ENCODE data around the gene PIP5KL1. TPM values are rescaled to one million over a fixed set of nuclear protein-coding genes. Genes with fewer than 3 reads are reported as not detected.

Gene PIP5KL1
- polyA plus RNA-seq, 3 donors = 0.31 to 0.57 (median 0.39) TPM

DNA sequence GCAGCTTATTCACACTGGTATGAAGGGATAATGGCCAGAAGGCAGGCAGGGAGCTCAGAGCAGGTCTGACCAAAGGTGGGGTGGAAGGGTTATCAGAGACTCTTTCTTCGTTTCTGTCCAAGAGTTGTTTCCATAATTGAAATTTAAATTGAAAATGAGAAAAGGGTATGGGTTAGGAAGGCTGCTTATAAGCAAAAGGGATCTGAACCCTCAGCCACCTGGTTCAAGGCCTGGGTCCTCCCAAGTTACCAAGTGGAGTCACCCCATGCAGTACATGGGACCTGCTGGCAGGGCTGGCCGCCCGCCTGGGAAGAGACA is 32.4 kb upstream of the PIP5KL1 start:
- Histone ChIP-seq H3K9ac (ENCODE audit: insufficient read depth, low read length, poor library complexity, severe bottlenecking) (no peak overlapping the region), H3K9me3 (replicated peaks in 1 of 2; ENCODE audit: control insufficient read depth in 1 of 2, insufficient read depth in 1 of 2, low read length in 2 of 2) (no peaks in the 10 kb centered on the region), H3K79me2 (ENCODE audit: insufficient read depth, low read length) (no peaks in the 10 kb centered on the region), H3K36me3 (replicated peaks in 1 of 2; ENCODE audit: control insufficient read depth in 1 of 2, insufficient read depth in 2 of 2, low read length in 2 of 2) (no peaks in the 10 kb centered on the region), H3K27ac (ENCODE audit: low read depth in 1 of 2, low read length in 2 of 2) (no peak overlapping the region), H3K4me1 (ENCODE audit: control insufficient read depth in 1 of 2, insufficient read depth in 2 of 2, low read length in 2 of 2) (peaks cover 13 to 22% of the 10 kb centered on the region in 2 donors), H3K27me3 (ENCODE audit: control insufficient read depth in 2 of 2, insufficient read depth in 2 of 2, low read length in 2 of 2) (no peaks in the 10 kb centered on the region), H3K4me2 (replicated peaks; ENCODE audit: extremely low read depth, low read length, poor library complexity, severe bottlenecking) (no peak overlapping the region), H3K4me3 (replicated peaks in 1 of 3; ENCODE audit: low read depth in 2 of 3, low read length in 3 of 3) (no peak overlapping the region), H4K20me1 (ENCODE audit: insufficient read depth, low read length) (no peaks in the 10 kb centered on the region), H2AFZ (ENCODE audit: insufficient read depth, low read depth, low read length, poor library complexity, severe bottlenecking) (no peak overlapping the region)
- peaks cover 27% of the 10 kb centered on the region for H3K4me1 Mint-ChIP-seq
- H3K9me3 Mint-ChIP-seq = peaks cover 0 to 4% (median 0%) of the 10 kb centered on the region in 7 donors
- H3K36me3 Mint-ChIP-seq = no peaks in the 10 kb centered on the region
- intact Hi-C loops (cut with micrococcal nuclease) = no loop called here
- no peak overlapping the region for H3K4me3 Mint-ChIP-seq
- no peak for TF ChIP-seq CTCF (IDR thresholded peaks at IDR 0.05)
- H3K27ac Mint-ChIP-seq = no peak overlapping the region
- no peak for DNase-seq
- 83% methylated on average over 2 of the region's 3 CpGs for WGBS (ENCODE audit: insufficient coverage)
- H3K27me3 Mint-ChIP-seq (ENCODE audit: low read depth in 3 of 3) = peaks cover 2 to 9% (median 4%) of the 10 kb centered on the region in 3 donors

GRCh38 chr9:127962278-127962677 is 31.7 kb upstream of the PIP5KL1 start:
- no peak overlapping the region for H3K4me3 Mint-ChIP-seq
- 0% methylated on average over 1 of the region's 3 CpGs for WGBS (ENCODE audit: insufficient coverage)
- Histone ChIP-seq H3K4me3 (replicated peaks in 1 of 3; ENCODE audit: low read depth in 2 of 3, low read length in 3 of 3) (no peak overlapping the region), H3K27ac (ENCODE audit: low read depth in 1 of 2, low read length in 2 of 2) (no peak overlapping the region), H3K79me2 (ENCODE audit: insufficient read depth, low read length) (no peaks in the 10 kb centered on the region), H4K20me1 (ENCODE audit: insufficient read depth, low read length) (no peaks in the 10 kb centered on the region), H3K4me2 (replicated peaks; ENCODE audit: extremely low read depth, low read length, poor library complexity, severe bottlenecking) (no peak overlapping the region), H3K27me3 (ENCODE audit: control insufficient read depth in 2 of 2, insufficient read depth in 2 of 2, low read length in 2 of 2) (no peaks in the 10 kb centered on the region), H3K36me3 (replicated peaks in 1 of 2; ENCODE audit: control insufficient read depth in 1 of 2, insufficient read depth in 2 of 2, low read length in 2 of 2) (no peaks in the 10 kb centered on the region), H3K9ac (ENCODE audit: insufficient read depth, low read length, poor library complexity, severe bottlenecking) (no peak overlapping the region), H3K9me3 (replicated peaks in 1 of 2; ENCODE audit: control insufficient read depth in 1 of 2, insufficient read depth in 1 of 2, low read length in 2 of 2) (no peaks in the 10 kb centered on the region), H3K4me1 (ENCODE audit: control insufficient read depth in 1 of 2, insufficient read depth in 2 of 2, low read length in 2 of 2) (peaks cover 13 to 20% of the 10 kb centered on the region in 2 donors), H2AFZ (ENCODE audit: insufficient read depth, low read depth, low read length, poor library complexity, severe bottlenecking) (no peak overlapping the region)
- intact Hi-C loops (cut with micrococcal nuclease) = no loop called here
- no peak for DNase-seq
- no peak overlapping the region for H3K27ac Mint-ChIP-seq
- H3K36me3 Mint-ChIP-seq = no peaks in the 10 kb centered on the region
- peaks cover 2 to 9% (median 4%) of the 10 kb centered on the region in 3 donors for H3K27me3 Mint-ChIP-seq (ENCODE audit: low read depth in 3 of 3)
- peaks cover 25% of the 10 kb centered on the region for H3K4me1 Mint-ChIP-seq
- TF ChIP-seq CTCF (IDR thresholded peaks at IDR 0.05) = no peak
- H3K9me3 Mint-ChIP-seq = peaks cover 0 to 4% (median 0%) of the 10 kb centered on the region in 7 donors
